Adipocyte (in vitro differentiated cells): ENCODE data around the gene MSMO1.
A peak's percentile ranks its signal among the peaks of the same experiment; 100 is the strongest.

Experiments used
- DNase-seq: peaks from one replicate; pipeline ENCODE4 v3.0.0-alpha.2; 2015; ENCODE audit warnings: low read depth
- H3K27me3 ChIP-seq: replicated peaks from 2 replicates; pipeline ENCODE4 v1.7.0; 2013; ENCODE audit warnings: mild to moderate bottlenecking, low read length, moderate library complexity; ENCODE audit not compliant: control insufficient read depth, insufficient read depth
- H3K36me3 ChIP-seq: 2 replicates; pipeline ENCODE4 v1.7.0; 2013; ENCODE audit warnings: low read length, mild to moderate bottlenecking, moderate library complexity; ENCODE audit not compliant: control insufficient read depth, insufficient read depth, severe bottlenecking
- H3K4me1 ChIP-seq: 2 replicates; pipeline ENCODE4 v1.7.0; 2013; ENCODE audit warnings: mild to moderate bottlenecking, low read length, moderate library complexity; ENCODE audit not compliant: control insufficient read depth, insufficient read depth
- H3K4me3 ChIP-seq: 2 replicates; pipeline ENCODE4 v1.7.0; 2013; ENCODE audit warnings: mild to moderate bottlenecking, low read length, moderate library complexity
- H3K9ac ChIP-seq: 2 replicates; pipeline ENCODE4 v1.7.0; 2013; ENCODE audit warnings: mild to moderate bottlenecking, low read length, moderate library complexity
- H3K9me3 ChIP-seq: 2 replicates; pipeline ENCODE4 v1.7.0; 2013; ENCODE audit warnings: mild to moderate bottlenecking, low read length, moderate library complexity; ENCODE audit not compliant: control insufficient read depth

MSMO1 gene

DNA sequence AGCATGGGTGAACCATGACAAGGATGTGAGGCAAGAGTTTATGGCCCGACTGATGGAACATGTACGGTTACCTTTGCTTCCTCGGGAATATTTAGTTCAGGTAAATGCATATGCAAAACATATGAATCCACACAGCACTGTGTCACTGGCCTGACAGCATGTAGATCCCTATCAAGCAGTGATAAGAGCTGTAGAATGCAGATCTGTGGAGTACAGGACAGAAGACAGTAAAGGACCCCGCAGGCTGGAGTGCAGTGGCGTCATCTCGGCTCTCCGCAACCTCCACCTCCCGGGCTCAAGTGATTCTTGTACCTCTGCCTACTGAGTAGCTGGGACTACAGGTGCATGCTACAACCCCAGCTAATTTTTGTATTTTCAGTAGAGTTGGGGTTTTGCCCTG, 29.8 kb upstream of the MSMO1 start:
- Histone ChIP-seq H3K27me3 (no peaks in the 10 kb centered on the region), H3K4me1 (peaks cover 16% of the 10 kb centered on the region), H3K9me3 (no peaks in the 10 kb centered on the region), H3K36me3 (peaks cover 10% of the 10 kb centered on the region), H3K4me3 (no peak overlapping the region), H3K9ac (no peak overlapping the region)
- no peak for DNase-seq

DNA sequence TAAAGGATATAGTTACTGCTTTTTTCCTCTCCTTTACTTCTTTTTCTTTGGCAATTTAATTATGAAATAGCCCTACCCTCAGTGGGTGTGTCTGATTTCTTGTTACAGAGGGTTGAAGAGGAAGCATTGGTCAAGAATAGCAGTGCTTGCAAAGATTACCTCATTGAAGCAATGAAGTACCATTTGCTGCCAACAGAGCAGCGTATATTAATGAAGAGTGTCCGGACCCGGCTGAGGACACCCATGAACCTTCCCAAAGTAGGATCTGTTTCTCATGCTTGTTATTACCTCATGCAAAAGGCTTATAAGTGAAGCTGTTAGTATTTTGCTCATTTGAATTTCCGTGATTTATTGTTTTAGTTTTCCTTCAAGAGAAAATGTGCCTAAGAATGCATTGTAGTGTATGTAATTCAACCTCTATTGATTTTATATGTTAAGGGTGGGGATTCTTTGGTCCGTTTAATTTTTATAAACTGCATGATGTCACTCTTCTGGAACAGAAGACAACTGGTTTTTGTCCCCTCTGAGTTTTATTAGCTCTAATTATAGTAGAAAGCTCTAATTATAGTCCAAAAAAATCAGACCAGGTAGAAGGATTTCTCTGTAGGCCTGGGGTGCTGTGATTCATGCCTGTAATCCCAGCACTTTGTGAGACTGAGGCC, 27.9 kb upstream of the MSMO1 start:
- H3K4me1 ChIP-seq, result peaks cover 8% of the 10 kb centered on the region

DNA sequence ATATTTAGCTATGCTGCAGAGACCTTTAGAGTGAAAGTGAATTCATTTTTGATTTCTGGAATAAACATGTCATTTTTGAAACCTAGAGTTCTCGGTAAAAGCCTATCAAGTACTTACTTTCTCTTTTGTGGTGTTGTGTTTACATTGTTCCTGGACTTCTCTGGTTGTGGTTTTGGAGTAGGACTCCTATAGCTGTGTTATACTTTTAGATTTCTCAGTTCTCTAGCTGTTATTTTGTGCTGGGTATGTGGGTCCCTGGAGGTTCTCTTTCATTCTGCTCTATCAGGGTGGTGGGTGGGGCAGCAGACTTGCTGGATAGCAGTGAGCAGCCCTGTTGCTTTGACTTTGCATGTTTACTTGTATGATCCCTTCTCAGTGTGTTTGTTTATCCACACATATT, 25.6 kb upstream of the MSMO1 start:
- no peaks in the 10 kb centered on the region for H3K9me3 ChIP-seq
- H3K27me3 ChIP-seq, result no peaks in the 10 kb centered on the region
- H3K4me1 ChIP-seq, result peaks cover 5% of the 10 kb centered on the region
- H3K36me3 ChIP-seq, result peaks cover 10% of the 10 kb centered on the region
- peak; percentile 60 for DNase-seq
- H3K9ac ChIP-seq, result peak overlapping the region; percentile 77
- peak overlapping the region; percentile 80 for H3K4me3 ChIP-seq

More for the DNA sequence above, 27.9 kb upstream of the MSMO1 start:
- no peak for DNase-seq
- Histone ChIP-seq H3K36me3 (peaks cover 10% of the 10 kb centered on the region), H3K27me3 (no peaks in the 10 kb centered on the region), H3K9me3 (no peaks in the 10 kb centered on the region), H3K9ac (no peak overlapping the region), H3K4me3 (no peak overlapping the region)

DNA sequence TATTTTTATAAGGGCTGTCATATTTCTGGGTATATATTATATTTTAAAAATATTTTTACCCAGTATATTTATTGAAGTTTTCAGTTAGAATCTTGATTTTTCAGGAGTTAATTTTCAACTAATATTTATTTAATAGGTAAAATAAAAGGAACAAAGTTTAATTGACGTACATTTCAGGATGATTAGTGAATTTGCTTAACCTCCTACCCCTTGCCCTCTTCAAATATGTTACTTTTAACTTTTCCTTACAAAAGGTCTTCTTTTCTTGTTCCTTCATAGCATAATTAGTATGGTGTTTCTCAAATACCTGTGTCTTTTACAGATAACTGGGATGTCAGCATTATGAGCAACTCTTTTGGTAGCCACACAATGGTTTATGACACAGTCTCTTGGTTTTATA, 24.8 kb upstream of the MSMO1 start:
- Histone ChIP-seq H3K4me1 (peaks cover 9% of the 10 kb centered on the region), H3K27me3 (no peaks in the 10 kb centered on the region), H3K36me3 (peaks cover 6% of the 10 kb centered on the region), H3K9me3 (no peaks in the 10 kb centered on the region), H3K9ac (no peak overlapping the region), H3K4me3 (no peak overlapping the region)
- DNase-seq, result no peak

DNA sequence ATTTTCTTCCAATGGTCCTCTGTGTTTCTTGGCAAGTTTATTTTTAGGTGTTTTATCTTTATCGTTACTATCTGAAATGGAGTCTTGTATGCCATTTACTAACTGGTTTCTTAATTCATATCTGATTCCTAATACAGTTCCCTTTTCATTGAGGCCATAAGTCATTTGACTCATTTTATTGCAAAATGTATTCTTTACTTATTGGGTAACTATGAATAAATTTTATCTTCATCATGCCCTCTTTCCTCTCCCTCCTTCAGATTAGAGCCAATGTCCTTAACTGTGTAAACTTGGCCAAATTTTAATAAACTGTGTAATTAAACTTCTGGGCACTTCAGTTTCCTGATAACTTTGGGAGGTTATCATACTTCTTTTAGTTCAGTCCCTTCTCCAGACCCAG, 19.3 kb upstream of the MSMO1 start:
- H3K4me1 ChIP-seq, result peaks cover 32% of the 10 kb centered on the region
- H3K27me3 ChIP-seq, result no peaks in the 10 kb centered on the region
- peak overlapping the region; percentile 51 for H3K4me3 ChIP-seq
- peak; percentile 45 for DNase-seq
- peak overlapping the region; percentile 31 for H3K9ac ChIP-seq
- no peaks in the 10 kb centered on the region for H3K36me3 ChIP-seq
- no peaks in the 10 kb centered on the region for H3K9me3 ChIP-seq

GRCh38 chr4:165308606-165309005, 18.9 kb upstream of the MSMO1 start:
- H3K9ac ChIP-seq, result peak overlapping the region; percentile 31

DNA sequence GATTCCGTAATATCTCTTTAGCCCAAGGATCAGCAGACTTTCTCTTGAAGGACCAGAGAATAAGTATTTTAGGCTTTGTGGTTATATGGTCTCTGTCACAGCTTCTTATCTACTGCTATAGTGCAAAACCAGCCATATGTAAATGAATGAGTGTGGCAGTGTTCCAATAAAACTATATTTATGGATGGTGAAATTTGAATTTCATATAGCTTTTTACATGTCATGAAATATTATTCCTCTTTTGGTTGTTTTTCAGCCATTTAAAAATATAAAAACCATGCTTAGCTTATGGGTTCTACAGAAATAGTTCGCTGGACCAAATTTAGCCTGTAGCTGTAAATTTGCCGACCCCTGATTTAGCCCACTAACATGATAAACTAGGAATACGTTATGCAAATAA, 18.0 kb upstream of the MSMO1 start:
- peaks cover 32% of the 10 kb centered on the region for H3K4me1 ChIP-seq
- peaks cover 4% of the 10 kb centered on the region for H3K36me3 ChIP-seq
- no peaks in the 10 kb centered on the region for H3K9me3 ChIP-seq
- no peak for DNase-seq
- peak overlapping the region; percentile 31 for H3K9ac ChIP-seq
- H3K4me3 ChIP-seq, result no peak overlapping the region
- H3K27me3 ChIP-seq, result no peaks in the 10 kb centered on the region

More at GRCh38 chr4:165308606-165309005, 18.9 kb upstream of the MSMO1 start:
- Histone ChIP-seq H3K4me3 (peak overlapping the region; percentile 51), H3K4me1 (peaks cover 32% of the 10 kb centered on the region), H3K27me3 (no peaks in the 10 kb centered on the region), H3K9me3 (no peaks in the 10 kb centered on the region), H3K36me3 (no peaks in the 10 kb centered on the region)
- DNase-seq, result peak; percentile 32

GRCh38 chr4:165312506-165312905, 15.0 kb upstream of the MSMO1 start:
- Histone ChIP-seq H3K4me3 (no peak overlapping the region), H3K9me3 (no peaks in the 10 kb centered on the region), H3K27me3 (no peaks in the 10 kb centered on the region), H3K4me1 (peaks cover 30% of the 10 kb centered on the region), H3K36me3 (peaks cover 8% of the 10 kb centered on the region), H3K9ac (no peak overlapping the region)
- peak; percentile 32 for DNase-seq

- DNase-seq, result no peak
- no peaks in the 10 kb centered on the region for H3K9me3 ChIP-seq
- H3K4me3 ChIP-seq, result no peak overlapping the region
- H3K4me1 ChIP-seq, result no peaks in the 10 kb centered on the region
- peaks cover 6% of the 10 kb centered on the region for H3K36me3 ChIP-seq
- H3K27me3 ChIP-seq, result no peaks in the 10 kb centered on the region
- H3K9ac ChIP-seq, result no peak overlapping the region
Observed at GRCh38 chr4:165319030-165319429, 8.4 kb upstream of the MSMO1 start.

- Histone ChIP-seq H3K27me3 (no peaks in the 10 kb centered on the region), H3K4me1 (no peaks in the 10 kb centered on the region), H3K36me3 (peaks cover 4% of the 10 kb centered on the region), H3K9ac (no peak overlapping the region), H3K4me3 (no peak overlapping the region), H3K9me3 (no peaks in the 10 kb centered on the region)
- no peak for DNase-seq
Observed at GRCh38 chr4:165319509-165319908, 8.0 kb upstream of the MSMO1 start.

- peaks cover 17% of the 10 kb centered on the region for H3K4me1 ChIP-seq
- H3K27me3 ChIP-seq, result no peaks in the 10 kb centered on the region
- no peaks in the 10 kb centered on the region for H3K36me3 ChIP-seq
- H3K4me3 ChIP-seq, result no peak overlapping the region
- H3K9me3 ChIP-seq, result no peaks in the 10 kb centered on the region
- DNase-seq, result no peak
- H3K9ac ChIP-seq, result no peak overlapping the region
Observed at GRCh38 chr4:165324236-165324917, 3.1 kb upstream of the MSMO1 start.
